D341Med (cell line): ENCODE data around the gene ASIC2.
"Not testable (repeated sequence)": the region's sequence is repeated elsewhere in the genome, so short reads cannot be mapped to it uniquely, and the experiment has no call there.

Experiments used
- DNase-seq: peaks from one replicate; pipeline ENCODE4 v3.0.0; 2012; ENCODE audit warnings: low spot score

The ASIC2 gene

GRCh38 chr17:32980230-32980629 lies 312.9 kb downstream of the ASIC2 start:
- DNase-seq, result no peak

- DNase-seq, result no peak
These were observed 316.5 kb downstream of the ASIC2 start for GRCh38 chr17:32976605-32977004.

- DNase-seq, result no peak
These were observed 317.0 kb downstream of the ASIC2 start for GRCh38 chr17:32976131-32976530.

GRCh38 chr17:32971171-32971570 lies 321.9 kb downstream of the ASIC2 start:
- no peak for DNase-seq

- no peak for DNase-seq
These were observed 322.8 kb downstream of the ASIC2 start for GRCh38 chr17:32970281-32970680.

- not testable (repeated sequence) for DNase-seq
These were observed 323.9 kb downstream of the ASIC2 start for GRCh38 chr17:32969231-32969630.

GRCh38 chr17:32964541-32964940 lies 328.6 kb downstream of the ASIC2 start:
- no peak for DNase-seq
